IMR-90 (cell line): ENCODE data around the gene CLEC20A. TPM values are rescaled to one million over a fixed set of nuclear protein-coding genes. Genes with fewer than 3 reads are reported as not detected.

Experiments
- ATAC-seq: fragments of 200-7000 bp; cut with Tn5 transposase; 2 replicates; pipeline ENCODE4 v1.9.1; 2020; ENCODE audit warnings: low read depth, mild to moderate bottlenecking, moderate library complexity
- BruUV-seq: library from RNA; stranded (reverse); fragments of 400-500 nt; replicated peaks from 2 replicates; lab custom pipeline; 2021; lab: Mats Ljungman, UMichigan
- CTCF ChIA-PET: fragments of 300-600 bp; formaldehyde crosslinking; extraction: SDS; loops from one replicate; lab custom pipeline; 2021; ENCODE audit warnings: antibody characterized with exemption; lab: Yijun Ruan, JAX
- POLR2A ChIA-PET: fragments of 300-600 bp; sonication (Branson Sonifier 250); formaldehyde crosslinking; loops from one replicate; lab custom pipeline; 2022; ENCODE audit warnings: antibody characterized with exemption; ENCODE audit not compliant: unreplicated experiment; lab: Charles Lee
- DNase-seq: peaks from one replicate; pipeline ENCODE4 v3.0.0; 2013
- H2AFZ ChIP-seq: replicated peaks from 2 replicates; pipeline ENCODE3; 2013; ENCODE audit warnings: low read length, mild to moderate bottlenecking; ENCODE audit not compliant: poor library complexity
- H2AK5ac ChIP-seq: 2 replicates; pipeline ENCODE4 v1.6.1; 2013; ENCODE audit warnings: low read depth, low read length, inconsistent platforms
- H2AK9ac ChIP-seq: replicated peaks from 2 replicates; pipeline ENCODE3; 2013; ENCODE audit warnings: mild to moderate bottlenecking, low read depth, low read length, moderate library complexity; ENCODE audit not compliant: poor library complexity
- H2BK120ac ChIP-seq: 2 replicates; pipeline ENCODE4 v1.6.1; 2013; ENCODE audit warnings: low read depth, low read length, inconsistent platforms
- H2BK15ac ChIP-seq: 3 replicates; pipeline ENCODE4 v1.6.1; 2013; ENCODE audit warnings: low read depth, low read length, inconsistent platforms
- H2BK20ac ChIP-seq: 2 replicates; pipeline ENCODE4 v1.6.1; 2013; ENCODE audit warnings: low read depth, mild to moderate bottlenecking, inconsistent platforms, low read length, moderate library complexity
- H2BK5ac ChIP-seq: 2 replicates; pipeline ENCODE4 v1.6.1; 2013; ENCODE audit warnings: mild to moderate bottlenecking, low read depth, low read length, inconsistent platforms; ENCODE audit not compliant: poor library complexity, severe bottlenecking
- H3K14ac ChIP-seq: replicated peaks from 2 replicates; pipeline ENCODE4 v1.6.1; 2013; ENCODE audit warnings: low read depth, low read length, inconsistent platforms
- H3K18ac ChIP-seq: 2 replicates; pipeline ENCODE4 v1.6.1; 2013; ENCODE audit warnings: low read depth, low read length, control low read depth
- H3K23ac ChIP-seq: 2 replicates; pipeline ENCODE4 v1.6.1; 2013; ENCODE audit warnings: low read depth, low read length, inconsistent platforms
- H3K27ac ChIP-seq: 2 replicates; pipeline ENCODE4 v1.5.1; 2013; ENCODE audit warnings: mild to moderate bottlenecking, control low read depth, low read length; ENCODE audit not compliant: insufficient read depth
- H3K27me3 ChIP-seq: 2 replicates; pipeline ENCODE4 v1.6.1; 2013; ENCODE audit warnings: low read length; ENCODE audit not compliant: control insufficient read depth, insufficient read depth
- H3K36me3 ChIP-seq: 2 replicates; pipeline ENCODE4 v1.6.1; 2013; ENCODE audit warnings: low read length, mixed read lengths; ENCODE audit not compliant: control insufficient read depth, insufficient read depth
- H3K4ac ChIP-seq: 2 replicates; pipeline ENCODE4 v1.6.1; 2013; ENCODE audit warnings: low read depth, low read length, inconsistent platforms
- H3K4me1 ChIP-seq: 2 replicates; pipeline ENCODE4 v1.6.1; 2013; ENCODE audit warnings: low read length, mixed read lengths; ENCODE audit not compliant: control insufficient read depth, insufficient read depth
- H3K4me2 ChIP-seq: 2 replicates; pipeline ENCODE4 v1.6.1; 2013; ENCODE audit warnings: low read depth, mild to moderate bottlenecking, control low read depth, low read length, moderate library complexity
- H3K4me3 ChIP-seq: 2 replicates; pipeline ENCODE4 v1.5.1; 2013; ENCODE audit warnings: low read depth, mild to moderate bottlenecking, control low read depth, low read length, moderate library complexity; ENCODE audit not compliant: insufficient read depth
- H3K56ac ChIP-seq: 2 replicates; pipeline ENCODE4 v1.6.1; 2013; ENCODE audit warnings: low read length, inconsistent platforms; ENCODE audit not compliant: insufficient read depth; ENCODE audit errors: extremely low read depth
- H3K79me1 ChIP-seq, 2 experiments: 2 replicates each; pipeline ENCODE4 v1.6.1; 2013; ENCODE audit warnings: low read length in 2 of 2, inconsistent platforms in 1 of 2, low read depth in 1 of 2
- H3K9ac ChIP-seq: 2 replicates; pipeline ENCODE4 v1.6.1; 2013; ENCODE audit warnings: low read depth, low read length, control low read depth
- H3K9me1 ChIP-seq: 2 replicates; pipeline ENCODE4 v1.6.1; 2013; ENCODE audit warnings: low read length, inconsistent platforms; ENCODE audit not compliant: insufficient read depth
- H3K9me3 ChIP-seq: 2 replicates; pipeline ENCODE4 v1.6.1; 2013; ENCODE audit warnings: low read length; ENCODE audit not compliant: control insufficient read depth, insufficient read depth
- H4K20me1 ChIP-seq: 2 replicates; pipeline ENCODE4 v1.6.1; 2013; ENCODE audit warnings: low read length, inconsistent platforms; ENCODE audit not compliant: insufficient read depth
- H4K5ac ChIP-seq: 2 replicates; pipeline ENCODE4 v1.6.1; 2013; ENCODE audit warnings: mild to moderate bottlenecking, low read depth, low read length, control low read depth
- H4K8ac ChIP-seq, 2 experiments: 2 replicates each; pipeline ENCODE4 v1.6.1; 2013; ENCODE audit warnings: low read depth in 2 of 2, low read length in 2 of 2, control low read depth in 1 of 2, inconsistent platforms in 1 of 2
- H4K91ac ChIP-seq: 2 replicates; pipeline ENCODE4 v1.6.1; 2013; ENCODE audit warnings: low read depth, low read length, inconsistent platforms; ENCODE audit not compliant: insufficient read depth
- BHLHE40 ChIP-seq: fragments of 150-350 bp; IDR thresholded peaks from 2 replicates; pipeline ENCODE4 v1.6.1; 2016; ENCODE audit warnings: mild to moderate bottlenecking, low read depth, low read length
- CEBPB ChIP-seq: IDR thresholded peaks from 2 replicates; pipeline ENCODE4 v1.6.1; 2012; ENCODE audit warnings: low read depth, low read length, improper control_type of control experiment
- CTCF ChIP-seq: conservative IDR thresholded peaks from 2 replicates; pipeline ENCODE4 v1.5.1; 2012; ENCODE audit warnings: mild to moderate bottlenecking, low read depth, low read length, improper control_type of control experiment
- ELK1 ChIP-seq: fragments of 150-350 bp; IDR thresholded peaks from 2 replicates; pipeline ENCODE4 v1.6.1; 2016; ENCODE audit warnings: low read depth, mild to moderate bottlenecking, low read length, moderate library complexity, borderline replicate concordance
- FOS ChIP-seq: fragments of 150-350 bp; IDR thresholded peaks from 2 replicates; pipeline ENCODE4 v1.6.1; 2016; ENCODE audit warnings: low read depth, low read length
- MAFK ChIP-seq: IDR thresholded peaks from 2 replicates; pipeline ENCODE4 v1.6.1; 2012; ENCODE audit warnings: low read depth, low read length, improper control_type of control experiment
- MAZ ChIP-seq: IDR thresholded peaks from 2 replicates; pipeline ENCODE4 v1.6.1; 2012; ENCODE audit warnings: low read depth, mild to moderate bottlenecking, low read length, improper control_type of control experiment, moderate library complexity, borderline replicate concordance
- MXI1 ChIP-seq: IDR thresholded peaks from 2 replicates; pipeline ENCODE4 v1.6.1; 2012; ENCODE audit warnings: low read depth, mild to moderate bottlenecking, low read length, moderate library complexity, borderline replicate concordance
- POLR2A ChIP-seq: IDR thresholded peaks from 2 replicates; pipeline ENCODE4 v1.6.1; 2012; ENCODE audit warnings: mild to moderate bottlenecking, low read depth, low read length
- RAD21 ChIP-seq: IDR thresholded peaks from 2 replicates; pipeline ENCODE4 v1.6.1; 2012; ENCODE audit warnings: low read length, improper control_type of control experiment
- RCOR1 ChIP-seq: IDR thresholded peaks from 2 replicates; pipeline ENCODE4 v1.6.1; 2012; ENCODE audit warnings: mild to moderate bottlenecking, low read length, improper control_type of control experiment; ENCODE audit not compliant: insufficient replicate concordance
- RFX5 ChIP-seq: IDR thresholded peaks from 2 replicates; pipeline ENCODE4 v1.8.0; 2012; ENCODE audit warnings: low read depth, mild to moderate bottlenecking, low read length, moderate library complexity
- SMC3 ChIP-seq: fragments of 150-350 bp; IDR thresholded peaks from 2 replicates; pipeline ENCODE4 v1.6.1; 2016; ENCODE audit warnings: low read depth, mild to moderate bottlenecking, antibody characterized with exemption, low read length, moderate library complexity
- USF2 ChIP-seq: fragments of 150-350 bp; IDR thresholded peaks from 2 replicates; pipeline ENCODE4 v1.6.1; 2017; ENCODE audit warnings: mild to moderate bottlenecking, antibody characterized with exemption, low read length, low read depth
- WGBS, 2 experiments: methylation state at CpG; one replicate each; pipeline versions ENCODE4 v1.1.5 to v1.1.7; 2013; ENCODE audit warnings: missing lambda C conversion rate in 2 of 2; ENCODE audit not compliant: insufficient read length in 1 of 2; ENCODE audit errors: extremely low coverage in 2 of 2; 5-methylcytosine and 5-hydroxymethylcytosine counted together
- dilution Hi-C: fragments of 300-500 bp; cut with HindIII; formaldehyde crosslinking; loops from one replicate; pipeline ENCODE4 v1.14.3; 2018; ENCODE audit warnings: low sequenced_read_pairs; ENCODE audit not compliant: unreplicated experiment
- in situ Hi-C: fragments of 300-500 bp; cut with MboI; formaldehyde crosslinking; loops from 3 replicates; pipeline ENCODE4 v1.14.3; 2019; ENCODE audit warnings: low sequenced_read_pairs, inconsistent platforms, mixed read lengths
- intact Hi-C: fragments of 100-400 bp; cut with micrococcal nuclease; formaldehyde crosslinking; loops from 2 replicates; pipeline ENCODE4 v1.10.0; 2022
- polyA plus RNA-seq, 3 experiments: library from polyadenylated mRNA; depleted of rRNA; stranded (reverse); fragments of >200 nt; gene quantifications; 2 replicates each; pipeline ENCODE4 v1.2.3, GENCODE V29; 2012; ENCODE audit warnings: low replicate concordance in 1 of 3
- total RNA-seq: library from RNA; depleted of rRNA; stranded (reverse); fragments of >200 nt; gene quantifications from 2 replicates; pipeline ENCODE4 v1.2.3, GENCODE V29; 2012

CLEC20A gene
- total and polyA plus RNA-seq, 2 of the 4 experiments (the other 2 are of a cell fraction) = not detected

GRCh38 chr1:178477841-178478240 is 18.9 kb downstream of the CLEC20A start:
- no TSS peak for BruUV-seq
- POLR2A ChIA-PET = no interaction called here
- no peaks in the 10 kb centered on the region for H3K4me1 ChIP-seq
- H2BK15ac ChIP-seq = no peak overlapping the region
- no peak overlapping the region for H2BK20ac ChIP-seq
- no peak overlapping the region for H2AK9ac ChIP-seq
- no peak overlapping the region for H2AK5ac ChIP-seq
- no peak overlapping the region for H3K56ac ChIP-seq
- intact Hi-C loops = no loop called here
- WGBS, 2 experiments = no CpG with 5 or more reads among the region's 1 CpG
- H4K8ac ChIP-seq = no peak overlapping the region
- no peak overlapping the region for H3K18ac ChIP-seq
- no peaks in the 10 kb centered on the region for H3K79me1 ChIP-seq
- no peak overlapping the region for H2BK120ac ChIP-seq
- H2AFZ ChIP-seq = no peak overlapping the region
- no peaks in the 10 kb centered on the region for H4K20me1 ChIP-seq
- H2BK5ac ChIP-seq = no peak overlapping the region
- H3K27me3 ChIP-seq = no peaks in the 10 kb centered on the region
- no peak overlapping the region for H3K23ac ChIP-seq
- CTCF ChIA-PET = no interaction called here
- in situ Hi-C loops = no loop called here
- no peaks in the 10 kb centered on the region for H3K9me3 ChIP-seq
- TF ChIP-seq SMC3 = no peak
- TF ChIP-seq CEBPB = no peak
- TF ChIP-seq USF2 = no peak
- no peak for TF ChIP-seq RFX5
- TF ChIP-seq RAD21 = no peak
- no peak for TF ChIP-seq RCOR1
- TF ChIP-seq ELK1 = no peak
- TF ChIP-seq CTCF = no peak
- no peak for TF ChIP-seq MXI1
- TF ChIP-seq BHLHE40 = no peak
- no peak for TF ChIP-seq MAFK
- TF ChIP-seq MAZ = no peak
- TF ChIP-seq POLR2A = no peak
- TF ChIP-seq FOS = no peak
- H4K5ac ChIP-seq = no peak overlapping the region
- H3K14ac ChIP-seq = no peak overlapping the region
- peaks cover 7% of the 10 kb centered on the region for H3K36me3 ChIP-seq
- dilution Hi-C loops = no loop called here
- no peak overlapping the region for H3K4ac ChIP-seq
- H3K4me2 ChIP-seq = no peak overlapping the region
- no peaks in the 10 kb centered on the region for H3K9me1 ChIP-seq
- H4K91ac ChIP-seq = no peak overlapping the region
- no peak for DNase-seq
- ATAC-seq = no peak
- H3K4me3 ChIP-seq = no peak overlapping the region
- H3K27ac ChIP-seq = no peak overlapping the region
- H3K9ac ChIP-seq = no peak overlapping the region
